ENCODE measurements around the gene NLK.
"Not testable (repeated sequence)": the region's sequence is repeated elsewhere in the genome, so short reads cannot be mapped to it uniquely, and the experiment has no call there.

Gene NLK

GRCh38 chr17:27997044-27997401 lies 45.5 kb upstream of the NLK start:
- in situ Hi-C loops (cut with HindIII; ENCODE audit: low sequenced_read_pairs) = no loop called here
- DNase-seq (ENCODE audit: low read depth) = no peak
- H3K4me3 ChIP-seq (ENCODE audit: low read depth, low read length) = no peak overlapping the region
- TF ChIP-seq CTCF (IDR thresholded peaks at IDR 0.05; ENCODE audit: low read depth, low read length, missing control alignments) = no peak

DNA sequence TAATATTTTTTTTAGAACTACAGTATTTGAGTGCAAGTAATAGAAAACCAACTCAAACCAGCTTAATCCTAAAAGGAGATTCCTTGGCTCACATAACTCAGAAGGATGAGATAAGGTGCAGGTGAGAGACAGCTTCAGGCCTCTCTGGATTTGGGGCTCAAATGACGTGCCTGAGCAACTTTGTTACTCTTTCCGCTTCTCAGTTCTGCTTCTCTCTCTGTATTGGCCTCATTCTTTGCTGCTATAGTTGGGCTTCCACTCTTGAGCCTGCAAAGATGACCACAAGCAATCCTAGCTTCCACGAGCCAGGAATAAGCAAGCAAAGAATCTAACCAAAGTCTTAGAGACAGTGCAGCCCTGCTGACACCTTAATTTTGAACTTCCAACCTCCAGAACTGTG lies 45.0 kb upstream of the NLK start:
- H3K4me3 ChIP-seq (ENCODE audit: low read depth, low read length) = no peak overlapping the region
- no peak for TF ChIP-seq CTCF (IDR thresholded peaks at IDR 0.05; ENCODE audit: low read depth, low read length, missing control alignments)
- no peak for DNase-seq (ENCODE audit: low read depth)
- in situ Hi-C loops (cut with HindIII; ENCODE audit: low sequenced_read_pairs) = no loop called here

- no peak overlapping the region for H3K4me3 ChIP-seq (ENCODE audit: low read depth, low read length)
- no peak for DNase-seq (ENCODE audit: low read depth)
- no peak for TF ChIP-seq CTCF (IDR thresholded peaks at IDR 0.05; ENCODE audit: low read depth, low read length, missing control alignments)
- in situ Hi-C loops (cut with HindIII; ENCODE audit: low sequenced_read_pairs) = no loop called here
Measured at GRCh38 chr17:28001149-28001548, 41.3 kb upstream of the NLK start.

GRCh38 chr17:28004344-28004743 lies 38.1 kb upstream of the NLK start:
- DNase-seq (ENCODE audit: low read depth) = no peak
- H3K4me3 ChIP-seq (ENCODE audit: low read depth, low read length) = no peak overlapping the region
- no peak for TF ChIP-seq CTCF (IDR thresholded peaks at IDR 0.05; ENCODE audit: low read depth, low read length, missing control alignments)
- in situ Hi-C loops (cut with HindIII; ENCODE audit: low sequenced_read_pairs) = no loop called here

GRCh38 chr17:28007925-28008324 lies 34.6 kb upstream of the NLK start:
- in situ Hi-C loops (cut with HindIII; ENCODE audit: low sequenced_read_pairs); DNase-seq (ENCODE audit: low read depth); H3K4me3 ChIP-seq (ENCODE audit: low read depth, low read length): not testable (repeated sequence)

- DNase-seq (ENCODE audit: low read depth) = peak; percentile 55
- in situ Hi-C loops (cut with HindIII; ENCODE audit: low sequenced_read_pairs) = no loop called here
- no peak overlapping the region for H3K4me3 ChIP-seq (ENCODE audit: low read depth, low read length)
- no peak for TF ChIP-seq CTCF (IDR thresholded peaks at IDR 0.05; ENCODE audit: low read depth, low read length, missing control alignments)
Measured at GRCh38 chr17:28008513-28008912, 34.0 kb upstream of the NLK start.

DNA sequence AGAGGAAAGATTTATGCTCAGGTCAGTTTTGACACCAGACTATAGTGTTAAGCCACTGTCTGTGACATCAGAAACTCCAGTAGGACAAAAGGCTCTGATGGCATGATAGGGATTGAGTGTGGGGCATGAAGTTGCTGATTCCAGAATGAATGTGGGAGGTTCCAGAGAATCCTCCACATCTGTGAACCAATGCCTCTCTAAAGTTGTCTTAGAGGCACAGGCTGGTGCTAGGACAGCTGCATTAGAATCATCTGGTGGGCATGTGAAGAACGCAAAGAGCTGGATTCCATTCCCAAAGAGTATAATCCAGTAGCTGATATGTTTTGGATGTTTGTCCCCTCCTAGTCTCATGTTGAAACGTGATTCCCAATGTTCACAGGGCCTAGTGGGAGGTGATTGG lies 32.1 kb upstream of the NLK start:
- no peak overlapping the region for H3K4me3 ChIP-seq (ENCODE audit: low read depth, low read length)
- in situ Hi-C loops (cut with HindIII; ENCODE audit: low sequenced_read_pairs) = no loop called here
- DNase-seq (ENCODE audit: low read depth) = no peak
- no peak for TF ChIP-seq CTCF (IDR thresholded peaks at IDR 0.05; ENCODE audit: low read depth, low read length, missing control alignments)
